ENCODE measurements around the gene GPR26.

The GPR26 gene

GRCh38 chr10:123635131-123635530, 31.0 kb upstream of the GPR26 start:
- H3K27me3 ChIP-seq (ENCODE audit: insufficient read depth, low read depth, severe bottlenecking): peaks cover 63% of the 10 kb centered on the region
- no peak overlapping the region for H3K4me3 ChIP-seq (ENCODE audit: low read depth, low read length)
- H3K27ac ChIP-seq: no peak overlapping the region
- TF ChIP-seq CTCF (IDR thresholded peaks at IDR 0.05; ENCODE audit: low read depth, low read length): no peak
- no peaks in the 10 kb centered on the region for H3K36me3 ChIP-seq
- no peaks in the 10 kb centered on the region for H3K9me3 ChIP-seq (ENCODE audit: severe bottlenecking)
- no peak for DNase-seq

GRCh38 chr10:123635745-123636144, 30.4 kb upstream of the GPR26 start:
- Histone ChIP-seq H3K27ac (no peak overlapping the region), H3K4me3 (ENCODE audit: low read depth, low read length) (no peak overlapping the region), H3K36me3 (no peaks in the 10 kb centered on the region), H3K27me3 (ENCODE audit: insufficient read depth, low read depth, severe bottlenecking) (peaks cover 69% of the 10 kb centered on the region), H3K9me3 (ENCODE audit: severe bottlenecking) (no peaks in the 10 kb centered on the region)
- TF ChIP-seq CTCF (IDR thresholded peaks at IDR 0.05; ENCODE audit: low read depth, low read length): no peak
- DNase-seq: no peak

GRCh38 chr10:123636598-123637325, 29.4 kb upstream of the GPR26 start:
- Histone ChIP-seq H3K27me3 (ENCODE audit: insufficient read depth, low read depth, severe bottlenecking) (peaks cover 73% of the 10 kb centered on the region), H3K4me3 (ENCODE audit: low read depth, low read length) (no peak overlapping the region), H3K27ac (no peak overlapping the region), H3K9me3 (ENCODE audit: severe bottlenecking) (no peaks in the 10 kb centered on the region), H3K36me3 (no peaks in the 10 kb centered on the region)
- DNase-seq: no peak
- no peak for TF ChIP-seq CTCF (IDR thresholded peaks at IDR 0.05; ENCODE audit: low read depth, low read length)

- DNase-seq: no peak
These were observed 28.8 kb upstream of the GPR26 start for GRCh38 chr10:123637326-123637880.

GRCh38 chr10:123639131-123639530, 27.0 kb upstream of the GPR26 start:
- H3K9me3 ChIP-seq (ENCODE audit: severe bottlenecking): no peaks in the 10 kb centered on the region
- TF ChIP-seq CTCF (IDR thresholded peaks at IDR 0.05; ENCODE audit: low read depth, low read length): no peak
- peaks cover 70% of the 10 kb centered on the region for H3K27me3 ChIP-seq (ENCODE audit: insufficient read depth, low read depth, severe bottlenecking)

More at GRCh38 chr10:123637326-123637880, 28.8 kb upstream of the GPR26 start:
- Histone ChIP-seq H3K27ac (no peak overlapping the region), H3K9me3 (ENCODE audit: severe bottlenecking) (no peaks in the 10 kb centered on the region), H3K36me3 (no peaks in the 10 kb centered on the region), H3K27me3 (ENCODE audit: insufficient read depth, low read depth, severe bottlenecking) (peaks cover 74% of the 10 kb centered on the region), H3K4me3 (ENCODE audit: low read depth, low read length) (no peak overlapping the region)
- no peak for TF ChIP-seq CTCF (IDR thresholded peaks at IDR 0.05; ENCODE audit: low read depth, low read length)

More at GRCh38 chr10:123639131-123639530, 27.0 kb upstream of the GPR26 start:
- Histone ChIP-seq H3K36me3 (no peaks in the 10 kb centered on the region), H3K27ac (no peak overlapping the region), H3K4me3 (ENCODE audit: low read depth, low read length) (no peak overlapping the region)
- DNase-seq: no peak

Data from WERI-Rb-1 (cell line).